Mesendoderm (in vitro differentiated cells): ENCODE measurements around the gene FAM9C.

Experiments
- DNase-seq: peaks from one replicate; pipeline ENCODE4 v3.0.0; 2013
- H2AK5ac ChIP-seq: 2 replicates; pipeline ENCODE4 v1.6.1; 2013; ENCODE audit warnings: low read length, inconsistent platforms
- H2BK120ac ChIP-seq: 2 replicates; pipeline ENCODE4 v1.6.1; 2013; ENCODE audit warnings: low read depth, mild to moderate bottlenecking, low read length, moderate library complexity, mixed read lengths
- H2BK15ac ChIP-seq: replicated peaks from 2 replicates; pipeline ENCODE4 v1.6.1; 2013; ENCODE audit warnings: low read depth, mild to moderate bottlenecking, moderate library complexity
- H2BK5ac ChIP-seq: 2 replicates; pipeline ENCODE4 v1.6.1; 2013; ENCODE audit warnings: low read length, inconsistent platforms
- H3K18ac ChIP-seq: 2 replicates; pipeline ENCODE4 v1.6.1; 2013; ENCODE audit warnings: mild to moderate bottlenecking, low read length, mixed read lengths
- H3K23ac ChIP-seq: one replicate; pipeline ENCODE4 v1.6.1; 2013; ENCODE audit warnings: low read length
- H3K27ac ChIP-seq: 2 replicates; pipeline ENCODE4 v1.5.1; 2013; ENCODE audit warnings: low read depth, mild to moderate bottlenecking, inconsistent platforms, low read length, moderate library complexity
- H3K27me3 ChIP-seq: 2 replicates; pipeline ENCODE4 v1.6.1; 2013; ENCODE audit warnings: low read length, control low read depth, mild to moderate bottlenecking, inconsistent platforms; ENCODE audit not compliant: insufficient read depth, poor library complexity
- H3K36me3 ChIP-seq: 2 replicates; pipeline ENCODE4 v1.6.1; 2013; ENCODE audit warnings: low read length, inconsistent platforms; ENCODE audit not compliant: control insufficient read depth, insufficient read depth
- H3K4ac ChIP-seq: one replicate; pipeline ENCODE4 v1.6.1; 2013; ENCODE audit warnings: low read depth, mild to moderate bottlenecking, low read length, moderate library complexity
- H3K4me1 ChIP-seq: 2 replicates; pipeline ENCODE4 v1.6.1; 2013; ENCODE audit warnings: low read depth, low read length, inconsistent platforms; ENCODE audit not compliant: control insufficient read depth
- H3K4me2 ChIP-seq: 2 replicates; pipeline ENCODE4 v1.6.1; 2013; ENCODE audit warnings: low read length
- H3K4me3 ChIP-seq: 2 replicates; pipeline ENCODE4 v1.5.1; 2013; ENCODE audit warnings: mild to moderate bottlenecking, low read length
- H3K56ac ChIP-seq: one replicate; pipeline ENCODE4 v1.6.1; 2013; ENCODE audit warnings: low read length
- H3K79me1 ChIP-seq: 2 replicates; pipeline ENCODE4 v1.6.1; 2013; ENCODE audit warnings: low read length, inconsistent platforms
- H3K79me2 ChIP-seq: 2 replicates; pipeline ENCODE4 v1.6.1; 2013; ENCODE audit warnings: mild to moderate bottlenecking, low read length; ENCODE audit not compliant: control insufficient read depth, insufficient read depth
- H3K9ac ChIP-seq: 2 replicates; pipeline ENCODE4 v1.6.1; 2013; ENCODE audit warnings: low read length, inconsistent platforms
- H4K5ac ChIP-seq: one replicate; pipeline ENCODE4 v1.6.1; 2013; ENCODE audit warnings: low read length
- H4K8ac ChIP-seq: one replicate; pipeline ENCODE4 v1.6.1; 2013; ENCODE audit warnings: low read depth, mild to moderate bottlenecking, control low read depth, low read length, moderate library complexity
- WGBS: extraction: QIAGEN DNeasy Blood & Tissue Kit; methylation state at CpG from one replicate; pipeline ENCODE4 v1.1.7; 2013; ENCODE audit warnings: low lambda C conversion rate, missing lambda C conversion rate; ENCODE audit not compliant: insufficient coverage; ENCODE audit errors: extremely low coverage; 5-methylcytosine and 5-hydroxymethylcytosine counted together

FAM9C gene

DNA sequence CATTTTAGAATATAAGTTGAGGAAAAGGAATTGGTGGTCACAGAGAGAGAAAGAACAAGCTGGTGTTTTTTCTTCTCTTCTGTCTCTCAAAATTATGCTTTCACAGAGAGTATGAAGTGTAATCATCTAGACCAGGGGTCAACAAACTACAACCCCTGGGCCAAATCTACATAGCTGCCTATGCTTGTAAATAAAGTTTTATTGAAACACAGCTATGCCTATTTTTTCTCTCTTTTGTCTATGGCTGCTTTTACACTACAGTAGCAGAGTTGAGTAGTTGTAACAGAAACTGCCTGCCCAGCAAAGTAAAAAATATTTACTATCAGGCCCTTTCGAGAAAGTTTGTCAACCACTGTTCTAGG is 6.7 kb upstream of the FAM9C start:
- Histone ChIP-seq H3K23ac (no peak overlapping the region), H2BK5ac (no peak overlapping the region)

DNA sequence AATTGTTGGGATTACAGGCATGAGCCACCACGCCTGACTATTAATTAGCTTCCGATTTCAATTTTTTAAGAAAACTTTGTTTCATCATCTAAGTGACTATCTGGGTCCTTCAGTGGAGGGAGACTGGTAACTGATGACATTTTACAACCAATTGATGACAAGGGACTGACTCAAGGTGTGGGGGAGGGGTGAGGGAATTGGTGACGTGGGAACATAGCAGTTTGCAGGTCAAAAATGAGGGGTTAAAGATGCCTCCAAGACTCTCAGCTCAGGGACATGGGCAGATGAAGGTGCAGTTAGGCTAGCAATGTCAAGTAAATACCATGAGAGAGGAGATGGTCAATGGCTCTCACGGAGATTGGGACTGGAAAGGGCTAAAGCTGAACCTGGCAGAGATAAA is 5.7 kb upstream of the FAM9C start:
- Histone ChIP-seq H3K9ac (no peak overlapping the region), H3K18ac (no peak overlapping the region), H4K5ac (no peak overlapping the region), H4K8ac (no peak overlapping the region), H3K4me1 (no peaks in the 10 kb centered on the region), H3K27ac (no peak overlapping the region), H3K4me3 (no peak overlapping the region), H3K79me2 (no peaks in the 10 kb centered on the region), H2BK120ac (no peak overlapping the region), H3K27me3 (no peaks in the 10 kb centered on the region), H3K56ac (no peak overlapping the region), H2AK5ac (no peak overlapping the region), H3K4ac (no peak overlapping the region), H3K4me2 (no peak overlapping the region), H3K23ac (no peak overlapping the region), H2BK15ac (no peak overlapping the region), H3K36me3 (no peaks in the 10 kb centered on the region), H2BK5ac (no peak overlapping the region), H3K79me1 (no peaks in the 10 kb centered on the region)
- WGBS, result no CpG with 5 or more reads among the region's 4 CpGs
- DNase-seq, result no peak

More for the DNA sequence above, 6.7 kb upstream of the FAM9C start:
- no peak overlapping the region for H3K4me3 ChIP-seq
- H4K8ac ChIP-seq, result no peak overlapping the region
- WGBS, result no CpG with 5 or more reads among the region's 1 CpG
- no peak overlapping the region for H2BK15ac ChIP-seq
- H3K56ac ChIP-seq, result no peak overlapping the region
- no peak overlapping the region for H2AK5ac ChIP-seq
- no peaks in the 10 kb centered on the region for H3K27me3 ChIP-seq
- H3K4me2 ChIP-seq, result no peak overlapping the region
- H3K79me1 ChIP-seq, result no peaks in the 10 kb centered on the region
- no peak overlapping the region for H2BK120ac ChIP-seq
- H3K18ac ChIP-seq, result no peak overlapping the region
- no peaks in the 10 kb centered on the region for H3K36me3 ChIP-seq
- H4K5ac ChIP-seq, result no peak overlapping the region
- no peak overlapping the region for H3K27ac ChIP-seq
- H3K4ac ChIP-seq, result no peak overlapping the region
- H3K9ac ChIP-seq, result no peak overlapping the region
- no peaks in the 10 kb centered on the region for H3K4me1 ChIP-seq
- no peaks in the 10 kb centered on the region for H3K79me2 ChIP-seq
- DNase-seq, result no peak

DNA sequence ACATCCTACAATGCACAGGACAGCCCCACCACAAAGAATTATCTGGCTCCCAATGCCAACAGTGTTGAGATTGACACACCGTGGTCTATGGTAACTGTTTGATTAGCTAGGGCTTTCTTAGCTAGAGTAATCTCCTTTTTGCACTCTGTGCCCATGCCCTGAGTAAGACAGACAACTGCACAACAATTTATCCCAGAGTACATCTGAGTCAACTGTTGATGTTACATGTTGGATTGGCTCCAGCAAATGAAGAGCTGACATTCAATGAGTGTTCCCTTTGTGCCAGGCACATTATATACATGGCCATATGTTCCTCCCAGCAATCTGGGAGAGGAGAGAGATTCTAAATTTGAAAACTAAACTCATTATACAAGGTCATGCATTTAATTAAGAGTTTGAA is 3.9 kb upstream of the FAM9C start:
- H3K4me1 ChIP-seq, result no peaks in the 10 kb centered on the region
- no peak overlapping the region for H4K5ac ChIP-seq
- H2AK5ac ChIP-seq, result no peak overlapping the region
- no peak overlapping the region for H2BK120ac ChIP-seq
- WGBS, result no CpG with 5 or more reads among the region's 1 CpG
- no peak for DNase-seq
- no peak overlapping the region for H3K23ac ChIP-seq
- no peak overlapping the region for H3K9ac ChIP-seq
- no peaks in the 10 kb centered on the region for H3K79me2 ChIP-seq
- no peak overlapping the region for H3K56ac ChIP-seq
- no peaks in the 10 kb centered on the region for H3K27me3 ChIP-seq
- H2BK5ac ChIP-seq, result no peak overlapping the region
- H3K79me1 ChIP-seq, result no peaks in the 10 kb centered on the region
- H4K8ac ChIP-seq, result no peak overlapping the region
- no peak overlapping the region for H3K27ac ChIP-seq
- no peaks in the 10 kb centered on the region for H3K36me3 ChIP-seq
- H3K4me3 ChIP-seq, result no peak overlapping the region
- H3K4me2 ChIP-seq, result no peak overlapping the region
- no peak overlapping the region for H3K4ac ChIP-seq
- H3K18ac ChIP-seq, result no peak overlapping the region
- H2BK15ac ChIP-seq, result no peak overlapping the region

DNA sequence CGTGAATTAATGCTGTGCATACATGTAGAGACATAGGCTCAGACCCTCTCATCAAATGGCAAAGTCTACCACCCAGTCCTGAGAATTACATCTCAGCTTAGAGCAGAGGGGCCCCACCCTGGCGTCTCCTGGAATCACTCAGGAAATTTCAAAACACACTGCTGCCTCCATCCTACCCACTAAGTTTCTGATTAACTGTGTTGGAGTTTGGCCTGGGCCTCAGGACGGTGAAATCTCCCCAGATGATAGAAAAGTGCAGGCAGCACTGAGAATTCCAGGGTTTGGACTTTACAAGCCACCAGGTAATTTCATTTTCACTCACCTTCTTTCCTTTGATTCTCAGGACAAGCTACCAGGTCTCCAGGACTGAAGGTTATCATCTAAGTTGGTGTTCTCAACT is 3.3 kb upstream of the FAM9C start:
- Histone ChIP-seq H3K56ac (no peak overlapping the region), H3K27ac (no peak overlapping the region), H3K79me1 (no peaks in the 10 kb centered on the region), H3K79me2 (no peaks in the 10 kb centered on the region), H3K18ac (no peak overlapping the region), H3K36me3 (no peaks in the 10 kb centered on the region), H3K4me1 (no peaks in the 10 kb centered on the region), H2BK5ac (no peak overlapping the region), H3K4me2 (no peak overlapping the region), H3K4me3 (no peak overlapping the region), H2BK15ac (no peak overlapping the region), H3K27me3 (no peaks in the 10 kb centered on the region), H3K23ac (no peak overlapping the region), H2BK120ac (no peak overlapping the region), H3K4ac (no peak overlapping the region), H4K8ac (no peak overlapping the region), H2AK5ac (no peak overlapping the region), H3K9ac (no peak overlapping the region), H4K5ac (no peak overlapping the region)
- DNase-seq, result no peak
- no CpG with 5 or more reads among the region's 3 CpGs for WGBS

DNA sequence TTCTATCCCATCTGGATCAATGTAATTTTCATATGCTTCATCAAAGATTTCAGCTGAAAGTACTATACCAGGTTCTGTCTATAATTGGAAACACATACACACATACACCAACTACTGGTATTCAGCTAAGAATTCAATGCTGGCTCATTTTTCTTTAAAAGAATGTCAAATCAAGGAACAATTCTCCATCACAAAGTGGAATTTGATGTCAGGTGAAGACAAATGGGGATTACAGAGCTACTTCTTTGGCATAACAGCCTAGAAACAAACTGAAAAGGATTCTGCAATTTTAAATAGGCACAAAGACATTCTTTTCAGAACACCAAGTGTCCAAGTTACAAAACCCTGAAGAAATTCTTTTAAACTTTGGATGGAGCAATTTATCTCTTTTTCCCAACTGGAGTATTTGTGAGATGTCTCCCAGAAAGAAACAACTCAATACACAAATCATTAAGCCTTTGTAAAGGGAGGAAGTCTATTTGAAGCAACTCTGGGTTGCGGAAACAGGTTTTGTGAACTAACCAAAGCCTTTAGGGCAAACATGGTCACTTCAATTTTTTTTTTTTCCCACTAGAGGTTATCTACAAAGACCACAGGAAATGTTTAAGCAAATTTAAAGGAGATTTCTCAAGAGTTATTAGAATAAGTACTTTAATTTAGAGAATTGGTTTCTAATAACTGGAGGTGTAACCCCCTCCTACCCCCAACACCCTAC is 1.9 kb upstream of the FAM9C start:
- H4K8ac ChIP-seq, result no peak overlapping the region
- H3K4me1 ChIP-seq, result no peaks in the 10 kb centered on the region
- H3K4me2 ChIP-seq, result no peak overlapping the region
- no peaks in the 10 kb centered on the region for H3K79me2 ChIP-seq
- no peak overlapping the region for H3K4ac ChIP-seq
- no peak overlapping the region for H3K27ac ChIP-seq
- no peak overlapping the region for H2BK5ac ChIP-seq
- no peaks in the 10 kb centered on the region for H3K79me1 ChIP-seq
- no peaks in the 10 kb centered on the region for H3K36me3 ChIP-seq
- no peak overlapping the region for H2BK120ac ChIP-seq
- no peak overlapping the region for H3K4me3 ChIP-seq
- no peaks in the 10 kb centered on the region for H3K27me3 ChIP-seq
- H2AK5ac ChIP-seq, result no peak overlapping the region
- no peak overlapping the region for H3K56ac ChIP-seq
- DNase-seq, result no peak
- H3K23ac ChIP-seq, result no peak overlapping the region
- no peak overlapping the region for H2BK15ac ChIP-seq
- no peak overlapping the region for H4K5ac ChIP-seq
- H3K9ac ChIP-seq, result no peak overlapping the region
- H3K18ac ChIP-seq, result no peak overlapping the region
- no CpG with 5 or more reads among the region's 1 CpG for WGBS

DNA sequence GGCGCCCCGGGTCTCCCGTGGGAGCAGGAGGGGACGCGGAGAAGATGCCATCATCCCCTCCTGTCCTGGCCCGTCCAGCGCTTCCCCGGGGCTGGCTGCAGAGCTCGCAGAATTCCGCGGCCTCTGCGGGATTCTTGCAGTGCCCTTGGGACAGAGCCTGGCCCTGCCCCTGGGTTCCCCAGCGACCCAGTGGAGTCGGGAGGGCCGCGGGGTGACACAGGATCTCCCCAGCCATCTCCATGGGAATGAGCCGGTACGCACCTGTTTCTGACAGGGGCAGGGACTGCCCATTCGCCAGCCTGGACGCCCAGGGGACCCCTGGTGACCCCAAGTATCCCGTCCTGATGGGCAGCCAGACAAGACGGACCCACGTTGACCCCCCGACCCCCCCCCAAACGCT is 482 bp downstream of the FAM9C start:
- Histone ChIP-seq H2BK120ac (no peak overlapping the region), H4K8ac (no peak overlapping the region), H3K56ac (no peak overlapping the region), H3K4me2 (no peak overlapping the region), H3K4ac (no peak overlapping the region), H2BK5ac (no peak overlapping the region), H3K79me2 (no peaks in the 10 kb centered on the region), H3K9ac (no peak overlapping the region), H3K27ac (no peak overlapping the region), H3K79me1 (no peaks in the 10 kb centered on the region), H3K27me3 (no peaks in the 10 kb centered on the region), H3K23ac (no peak overlapping the region), H3K4me1 (no peaks in the 10 kb centered on the region), H3K18ac (no peak overlapping the region), H4K5ac (no peak overlapping the region), H3K36me3 (no peaks in the 10 kb centered on the region), H2AK5ac (no peak overlapping the region), H2BK15ac (no peak overlapping the region), H3K4me3 (no peak overlapping the region)
- WGBS, result no CpG with 5 or more reads among the region's 25 CpGs
- no peak for DNase-seq
